Small intestine (tissue), 7 donors: Measurements from ENCODE around the gene USP1. TPM values are rescaled to one million over a fixed set of nuclear protein-coding genes. Genes with fewer than 3 reads are reported as not detected.

Experiments
- DNase-seq, 2 donors: peaks; one replicate each; pipeline versions ENCODE4 v3.0.0 to v3.0.0-alpha.2; 2013
- FAIRE-seq: peaks from 2 replicates; lab custom pipeline; 2012; peaks lifted over from hg19 to GRCh38; lab: Jason Lieb, UNC
- H3K27ac ChIP-seq, 3 donors: one replicate each; pipeline ENCODE4 v1.5.1; 2013; ENCODE audit warnings: low read length in 2 of 3, mild to moderate bottlenecking in 2 of 3, control low read depth in 1 of 3, inconsistent platforms in 1 of 3, low read depth in 1 of 3, moderate library complexity in 1 of 3
- H3K27me3 ChIP-seq, 3 donors: one replicate each; pipeline ENCODE4 v1.6.1; 2013; ENCODE audit warnings: low read length in 3 of 3, inconsistent platforms in 1 of 3; ENCODE audit not compliant: control insufficient read depth in 3 of 3, insufficient read depth in 3 of 3
- H3K36me3 ChIP-seq, 3 donors: one replicate each; pipeline ENCODE4 v1.6.1; 2013; ENCODE audit warnings: low read length in 3 of 3, inconsistent platforms in 1 of 3, low read depth in 1 of 3, mild to moderate bottlenecking in 1 of 3, moderate library complexity in 1 of 3; ENCODE audit not compliant: control insufficient read depth in 3 of 3, insufficient read depth in 2 of 3
- H3K4me1 ChIP-seq, 3 donors: one replicate each; pipeline ENCODE4 v1.6.1; 2013; ENCODE audit warnings: low read length in 2 of 3, inconsistent platforms in 1 of 3, low read depth in 1 of 3, mild to moderate bottlenecking in 1 of 3, moderate library complexity in 1 of 3; ENCODE audit not compliant: control insufficient read depth in 3 of 3, insufficient read depth in 2 of 3
- H3K4me3 ChIP-seq, 3 donors: one replicate each; pipeline ENCODE4 v1.5.1; 2013; ENCODE audit warnings: low read length in 3 of 3, control low read depth in 1 of 3, inconsistent platforms in 1 of 3, low read depth in 1 of 3, mild to moderate bottlenecking in 1 of 3, moderate library complexity in 1 of 3
- H3K9me3 ChIP-seq, 2 donors: one replicate each; pipeline ENCODE4 v1.6.1; 2013; ENCODE audit warnings: low read depth in 1 of 2, low read length in 1 of 2; ENCODE audit not compliant: control insufficient read depth in 2 of 2, insufficient read depth in 1 of 2
- WGBS, 3 donors: extraction: QIAGEN DNeasy Blood & Tissue Kit; methylation state at CpG; one replicate each; pipeline ENCODE4 v1.1.7; 2013; 5-methylcytosine and 5-hydroxymethylcytosine counted together
- polyA plus RNA-seq, 4 donors: library from polyadenylated mRNA; stranded (reverse) in 3 of 4; unstranded in 1 of 4; fragments of 200-250 nt in 3 of 4; fragments of 120-200 nt in 1 of 4; gene quantifications; one replicate each; pipeline versions ENCODE4 v1.2.1 to v1.2.3, GENCODE V29; 2013
- donor health status: healthy with polysubstance abuse.
- donor health status: control.
- donor health status: control.
- donor health status: Bipolar disorder and iron deficiency.
- donor health status: healthy.

Gene USP1
- polyA plus RNA-seq, 4 donors = 12.3 to 35.2 (median 18.7) TPM

DNA sequence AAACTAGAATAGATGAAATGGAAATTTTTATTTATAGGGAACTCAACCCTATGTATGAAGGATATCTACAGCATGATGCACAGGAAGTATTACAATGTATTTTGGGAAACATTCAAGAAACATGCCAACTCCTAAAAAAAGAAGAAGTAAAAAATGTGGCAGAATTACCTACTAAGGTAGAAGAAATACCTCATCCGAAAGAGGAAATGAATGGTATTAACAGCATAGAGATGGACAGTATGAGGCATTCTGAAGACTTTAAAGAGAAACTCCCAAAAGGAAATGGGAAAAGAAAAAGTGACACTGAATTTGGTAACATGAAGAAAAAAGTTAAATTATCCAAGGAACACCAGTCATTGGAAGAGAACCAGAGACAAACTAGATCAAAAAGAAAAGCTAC is 7.9 kb downstream of the USP1 start:
- no peak overlapping the region for H3K4me3 ChIP-seq
- DNase-seq = no peak
- FAIRE-seq = no peak
- no peaks in the 10 kb centered on the region for H3K27me3 ChIP-seq
- peaks cover 6 to 31% (median 6%) of the 10 kb centered on the region in 3 donors for H3K36me3 ChIP-seq
- H3K4me1 ChIP-seq = no peaks in the 10 kb centered on the region
- H3K27ac ChIP-seq = no peak overlapping the region
- 88 to 97% (median 94%) methylated on average over 1 of the region's 1 CpG for WGBS, 3 donors
- H3K9me3 ChIP-seq = no peaks in the 10 kb centered on the region

DNA sequence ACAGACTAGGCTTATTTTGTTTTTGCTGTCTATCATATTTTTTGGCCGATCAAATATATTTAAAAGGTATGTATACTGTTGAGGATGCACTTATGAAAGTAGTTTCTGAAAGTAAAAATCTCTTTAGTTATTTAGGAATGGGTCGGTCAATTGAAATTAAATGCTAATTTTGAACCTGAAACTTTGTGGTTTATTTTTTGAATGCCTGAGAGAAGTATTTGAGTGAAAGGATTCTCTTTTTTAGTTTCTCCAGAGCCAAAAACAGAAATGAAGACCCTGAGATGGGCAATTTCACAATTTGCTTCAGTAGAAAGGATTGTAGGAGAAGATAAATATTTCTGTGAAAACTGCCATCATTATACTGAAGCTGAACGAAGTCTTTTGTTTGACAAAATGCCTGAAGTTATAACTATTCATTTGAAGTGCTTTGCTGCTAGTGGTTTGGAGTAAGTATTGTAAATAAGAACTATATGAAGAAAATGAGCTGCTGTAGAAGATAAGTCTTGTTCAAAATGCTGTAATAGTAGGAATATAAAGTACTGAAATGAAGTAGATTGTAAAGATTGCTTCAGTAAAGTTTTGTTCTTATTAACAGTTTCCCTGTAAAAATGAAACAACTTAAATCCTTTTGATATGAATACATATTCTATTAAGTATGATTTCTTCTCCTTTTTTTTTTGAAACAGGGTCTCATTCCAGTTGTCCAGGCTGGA is 11.5 kb downstream of the USP1 start:
- 74 to 84% (median 78%) methylated on average over 3 of the region's 3 CpGs for WGBS, 3 donors
- DNase-seq = no peak

DNA sequence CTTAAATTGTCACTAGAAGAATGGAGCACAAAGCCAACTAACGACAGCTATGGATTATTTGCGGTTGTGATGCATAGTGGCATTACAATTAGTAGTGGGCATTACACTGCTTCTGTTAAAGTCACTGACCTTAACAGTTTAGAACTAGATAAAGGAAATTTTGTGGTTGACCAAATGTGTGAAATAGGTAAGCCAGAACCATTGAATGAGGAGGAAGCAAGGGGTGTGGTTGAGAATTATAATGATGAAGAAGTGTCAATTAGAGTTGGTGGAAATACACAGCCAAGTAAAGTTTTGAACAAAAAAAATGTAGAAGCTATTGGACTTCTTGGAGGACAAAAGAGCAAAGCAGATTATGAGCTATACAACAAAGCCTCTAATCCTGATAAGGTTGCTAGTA is 13.5 kb downstream of the USP1 start:
- Histone ChIP-seq H3K27ac (no peak overlapping the region), H3K9me3 (no peaks in the 10 kb centered on the region), H3K36me3 (peaks cover 10 to 36% (median 13%) of the 10 kb centered on the region in 3 donors), H3K27me3 (no peaks in the 10 kb centered on the region), H3K4me1 (no peaks in the 10 kb centered on the region), H3K4me3 (no peak overlapping the region)
- DNase-seq (no peak), FAIRE-seq (no peak)
- WGBS, 3 donors = 87 to 95% (median 90%) methylated on average over 2 of the region's 2 CpGs

More for the DNA sequence above, 11.5 kb downstream of the USP1 start:
- Histone ChIP-seq H3K27me3 (no peaks in the 10 kb centered on the region), H3K36me3 (peaks cover 10 to 32% (median 12%) of the 10 kb centered on the region in 3 donors), H3K4me3 (no peak overlapping the region), H3K9me3 (no peaks in the 10 kb centered on the region), H3K27ac (no peak overlapping the region), H3K4me1 (no peaks in the 10 kb centered on the region)
- FAIRE-seq = no peak

DNA sequence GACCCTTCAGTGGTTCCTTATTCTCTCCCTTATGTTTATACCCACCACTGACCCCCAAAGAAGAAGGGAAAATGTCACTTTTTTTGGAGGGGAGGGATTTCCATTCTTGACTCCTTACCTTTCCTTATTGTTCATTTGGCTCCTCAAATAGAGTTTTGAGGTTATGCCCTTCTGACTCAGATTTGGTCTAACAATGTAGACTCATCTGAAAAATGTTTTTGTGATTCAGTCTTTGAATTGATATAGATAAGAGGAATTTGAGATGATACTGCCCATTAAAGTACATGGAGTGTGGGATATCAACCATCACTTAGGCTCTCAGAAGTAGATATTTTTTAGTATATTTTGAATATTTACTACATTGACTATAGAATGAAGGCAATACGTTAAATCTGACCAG is 16.1 kb downstream of the USP1 start:
- Histone ChIP-seq H3K27me3 (no peaks in the 10 kb centered on the region), H3K9me3 (no peaks in the 10 kb centered on the region), H3K4me3 (no peak overlapping the region), H3K36me3 (peaks cover 10 to 28% (median 11%) of the 10 kb centered on the region in 3 donors), H3K27ac (no peak overlapping the region), H3K4me1 (no peaks in the 10 kb centered on the region)
- WGBS, 3 donors = 96 to 100% (median 98%) methylated on average over 1 of the region's 1 CpG
- no peak for DNase-seq
- no peak for FAIRE-seq

DNA sequence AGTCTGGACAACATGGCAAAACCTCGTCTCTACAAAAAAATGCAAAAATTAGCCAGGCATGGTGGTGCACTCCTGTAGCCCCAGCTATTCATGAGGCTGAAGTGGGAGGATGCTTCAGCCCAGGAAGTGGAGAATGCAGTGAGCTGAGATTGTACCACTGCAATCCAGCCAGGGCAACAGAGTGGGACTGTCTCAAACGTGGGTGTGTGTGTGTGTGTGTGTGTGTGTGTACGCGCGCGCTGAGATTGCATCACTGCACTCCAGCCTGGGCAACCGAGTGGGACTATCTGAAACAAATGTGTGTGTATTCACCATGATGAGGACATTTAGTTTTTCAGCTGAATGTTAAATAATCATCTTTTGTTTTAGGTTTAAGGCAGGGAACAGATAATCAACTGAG is 21.1 kb downstream of the USP1 start:
- Histone ChIP-seq H3K4me1 (no peaks in the 10 kb centered on the region), H3K36me3 (peaks cover 2 to 28% (median 3%) of the 10 kb centered on the region in 3 donors), H3K27me3 (no peaks in the 10 kb centered on the region), H3K4me3 (no peak overlapping the region), H3K27ac (no peak overlapping the region), H3K9me3 (no peaks in the 10 kb centered on the region)
- no peak for DNase-seq
- no peak for FAIRE-seq
- 81 to 84% (median 82%) methylated on average over 7 of the region's 7 CpGs for WGBS, 3 donors

DNA sequence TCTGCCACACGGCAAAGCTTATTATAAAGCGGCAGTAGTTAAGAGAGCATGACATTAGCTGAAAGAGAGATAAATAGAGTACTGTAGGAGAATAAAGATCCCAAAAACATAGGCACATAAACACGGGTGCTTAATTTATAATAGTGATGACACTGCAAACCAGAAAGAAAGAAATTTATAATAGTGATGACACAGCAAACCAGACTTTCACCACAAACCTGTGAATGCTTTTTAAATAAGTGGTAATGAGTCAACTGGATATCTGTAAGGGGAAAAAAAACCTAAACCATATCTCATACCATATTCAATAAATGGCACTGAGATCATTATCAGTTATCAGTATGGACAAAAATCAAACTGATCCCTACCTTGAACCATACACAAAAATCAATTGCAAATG is 25.5 kb downstream of the USP1 start:
- no peak for DNase-seq
- no peak overlapping the region for H3K4me3 ChIP-seq
- WGBS, 3 donors = 89 to 90% (median 89%) methylated on average over 3 of the region's 3 CpGs
- no peaks in the 10 kb centered on the region for H3K27me3 ChIP-seq
- peaks cover 0 to 22% (median 2%) of the 10 kb centered on the region in 3 donors for H3K36me3 ChIP-seq
- peaks cover 0 to 5% of the 10 kb centered on the region in 2 donors for H3K9me3 ChIP-seq
- H3K27ac ChIP-seq = no peak overlapping the region
- no peak for FAIRE-seq
- no peaks in the 10 kb centered on the region for H3K4me1 ChIP-seq

DNA sequence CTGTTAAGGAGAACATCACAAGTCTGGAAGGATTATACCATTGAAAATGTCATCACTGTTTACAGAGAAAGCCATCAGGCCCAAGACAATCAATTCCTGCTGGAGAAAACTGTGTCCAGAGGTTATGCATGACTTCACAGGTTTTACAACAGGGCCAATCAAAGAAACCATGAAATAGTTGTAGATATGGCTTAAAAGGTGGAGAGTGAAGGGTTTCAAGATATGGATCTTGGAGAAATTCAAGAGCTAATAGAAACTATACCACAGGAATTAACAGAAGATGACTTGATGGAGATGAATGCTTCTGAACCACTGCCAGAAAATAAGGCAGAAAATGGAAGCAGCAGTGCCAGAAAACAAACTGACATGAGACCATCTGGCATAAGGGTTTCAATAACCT is 30.2 kb downstream of the USP1 start:
- H3K4me1 ChIP-seq = no peaks in the 10 kb centered on the region
- peaks cover 2 to 19% (median 7%) of the 10 kb centered on the region in 3 donors for H3K36me3 ChIP-seq
- no peaks in the 10 kb centered on the region for H3K27me3 ChIP-seq
- no peak for FAIRE-seq
- H3K9me3 ChIP-seq = peaks cover 0 to 5% of the 10 kb centered on the region in 2 donors
- peak in 1 of 2 donors; percentile 55 for DNase-seq
- H3K4me3 ChIP-seq = no peak overlapping the region
- H3K27ac ChIP-seq = peak overlapping the region in 1 of 3 donors; percentile 11

DNA sequence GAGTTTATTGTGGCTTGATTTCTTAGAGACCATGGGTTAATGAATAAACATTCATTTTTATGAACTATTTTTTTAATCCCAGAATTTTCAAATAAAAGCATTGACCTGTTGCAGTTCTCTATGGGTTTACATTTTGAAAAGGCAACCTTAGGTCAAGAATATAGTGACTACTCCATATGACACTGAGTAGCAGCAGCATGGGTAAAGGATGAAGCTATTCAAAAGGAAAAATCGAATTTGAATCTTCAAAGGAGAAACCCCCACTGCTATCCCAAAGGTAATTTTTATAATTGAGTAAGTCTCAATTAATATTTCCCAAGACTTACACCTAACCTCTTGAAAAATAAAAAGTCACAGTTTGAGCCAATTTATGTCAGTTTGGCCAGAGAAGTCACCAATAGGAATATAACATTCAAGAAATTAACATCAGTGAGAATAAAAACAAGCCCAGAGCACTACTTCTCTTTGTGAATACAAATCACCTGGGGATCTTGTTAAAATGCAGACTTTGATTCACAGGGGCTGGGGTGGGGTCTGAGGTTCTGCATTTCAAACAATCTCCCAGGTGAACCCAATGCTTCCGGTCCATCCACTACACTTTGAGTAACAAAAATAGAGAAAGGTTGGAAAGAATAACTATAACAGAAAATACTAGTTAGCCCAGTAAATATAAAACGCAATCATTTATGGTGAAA is 39.8 kb downstream of the USP1 start:
- Histone ChIP-seq H3K9me3 (no peaks in the 10 kb centered on the region), H3K27me3 (no peaks in the 10 kb centered on the region), H3K4me1 (no peaks in the 10 kb centered on the region), H3K36me3 (peaks cover 7 to 16% (median 9%) of the 10 kb centered on the region in 3 donors), H3K4me3 (no peak overlapping the region), H3K27ac (no peak overlapping the region)
- no peak for FAIRE-seq
- no peak for DNase-seq
- WGBS, 3 donors = 86 to 92% (median 90%) methylated on average over 3 of the region's 3 CpGs
